GM12875 (cell line): ENCODE results near the gene PCSK5.
A peak's percentile ranks its signal among the peaks of the same experiment; 100 is the strongest.

Experiments used
- H3K4me3 ChIP-seq: one replicate; pipeline ENCODE4 v1.5.1; 2011; ENCODE audit warnings: low read depth, low read length, control low read depth
- CTCF ChIP-seq: IDR thresholded peaks from 2 replicates; pipeline ENCODE4 v1.5.1; 2011; ENCODE audit warnings: low read depth, mild to moderate bottlenecking, control low read depth, inconsistent platforms, low read length, moderate library complexity, borderline replicate concordance; ENCODE audit not compliant: insufficient read depth

PCSK5 gene

GRCh38 chr9:76396144-76396543 is 505.7 kb downstream of the PCSK5 start:
- no peak overlapping the region for H3K4me3 ChIP-seq
- TF ChIP-seq CTCF, result no peak

GRCh38 chr9:76396597-76396996 is 506.1 kb downstream of the PCSK5 start:
- H3K4me3 ChIP-seq, result no peak overlapping the region
- TF ChIP-seq CTCF, result no peak

DNA sequence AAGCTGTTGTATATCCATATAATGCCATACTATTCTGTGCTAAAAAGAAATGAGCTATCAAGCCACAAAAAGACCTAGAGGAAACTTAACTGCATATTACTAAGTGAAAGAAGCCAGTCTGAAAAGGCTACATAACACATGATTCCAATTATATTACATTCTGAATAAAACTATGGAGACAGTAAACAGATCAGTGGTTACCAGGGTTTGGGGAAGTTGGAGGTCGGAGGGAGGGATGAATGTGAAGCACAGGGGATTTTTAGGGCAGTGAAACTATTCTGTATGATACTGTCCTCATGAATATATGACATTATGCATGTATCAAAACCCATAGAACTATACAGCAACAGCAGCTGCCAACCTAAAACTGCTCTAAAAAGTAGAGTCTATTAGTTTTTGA is 509.4 kb downstream of the PCSK5 start:
- no peak overlapping the region for H3K4me3 ChIP-seq
- TF ChIP-seq CTCF, result no peak

DNA sequence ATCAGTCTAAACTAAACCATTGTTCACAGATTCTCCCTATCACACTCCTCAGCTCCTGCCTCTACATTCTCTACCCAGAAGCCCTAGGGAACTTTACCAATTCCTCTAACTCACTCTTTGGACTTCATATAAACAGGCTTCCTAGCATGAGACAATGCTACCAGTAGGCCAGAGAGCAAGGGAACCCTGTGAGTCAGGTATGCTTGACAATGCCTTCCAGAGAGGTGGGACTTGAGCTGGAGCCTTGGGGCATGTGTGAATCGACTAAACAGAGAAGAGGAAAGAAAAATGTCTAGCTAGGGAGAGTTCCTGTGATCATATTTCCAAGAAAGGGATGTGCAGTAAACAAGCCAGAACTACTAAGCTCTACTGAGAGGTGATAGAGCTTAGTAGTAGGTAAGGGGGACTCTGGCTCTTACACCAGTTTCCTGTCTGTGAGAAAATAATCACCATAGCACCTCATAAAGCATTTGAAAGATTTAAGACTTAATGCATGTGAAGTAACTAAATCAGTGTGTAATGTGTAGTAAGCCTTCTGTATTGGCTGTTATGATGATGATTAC is 510.1 kb downstream of the PCSK5 start:
- H3K4me3 ChIP-seq, result no peak overlapping the region
- no peak for TF ChIP-seq CTCF

GRCh38 chr9:76401176-76401575 is 510.7 kb downstream of the PCSK5 start:
- H3K4me3 ChIP-seq, result no peak overlapping the region
- no peak for TF ChIP-seq CTCF

GRCh38 chr9:76401580-76402354 is 511.3 kb downstream of the PCSK5 start:
- no peak overlapping the region for H3K4me3 ChIP-seq
- TF ChIP-seq CTCF, result no peak

GRCh38 chr9:76403352-76403751 is 512.9 kb downstream of the PCSK5 start:
- H3K4me3 ChIP-seq, result no peak overlapping the region
- peak; percentile 36; the same call in 1 of the 2 replicates for TF ChIP-seq CTCF
